HFF-Myc (cell line): ENCODE data around the gene PER3.

Experiments used
- DNase-seq: peaks from one replicate; pipeline ENCODE4 v3.0.0-alpha.2; 2011; ENCODE audit warnings: low read depth; ENCODE audit errors: extremely low read depth
- H3K4me3 ChIP-seq: replicated peaks from 2 replicates; pipeline ENCODE4 v1.5.1; 2011; ENCODE audit warnings: low read depth, mild to moderate bottlenecking, control low read depth, low read length
- CTCF ChIP-seq: IDR thresholded peaks from 2 replicates; pipeline ENCODE4 v1.5.1; 2012; ENCODE audit warnings: mild to moderate bottlenecking, low read depth, low read length, control low read depth; ENCODE audit errors: missing control alignments

Gene PER3

GRCh38 chr1:7824701-7825100 lies 40.6 kb downstream of the PER3 start:
- no peak for DNase-seq
- H3K4me3 ChIP-seq, result no peak overlapping the region
- TF ChIP-seq CTCF, result no peak

DNA sequence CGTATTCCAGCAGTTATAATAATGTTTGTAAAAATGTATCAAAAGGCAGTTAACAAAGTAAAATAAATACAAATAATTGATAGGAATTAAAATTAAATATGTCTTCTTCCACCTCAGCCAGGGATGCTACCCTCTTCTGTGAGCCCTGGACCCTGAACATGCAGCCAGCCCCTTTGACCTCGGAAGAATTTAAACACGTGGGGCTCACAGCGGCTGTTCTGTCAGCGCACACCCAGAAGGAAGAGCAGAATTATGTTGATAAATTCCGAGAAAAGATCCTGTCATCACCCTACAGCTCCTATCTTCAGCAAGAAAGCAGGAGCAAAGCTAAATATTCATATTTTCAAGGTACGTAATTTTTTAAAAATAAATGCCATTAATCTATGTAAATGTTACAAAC lies 42.3 kb downstream of the PER3 start:
- DNase-seq, result no peak
- no peak for TF ChIP-seq CTCF
- H3K4me3 ChIP-seq, result no peak overlapping the region

DNA sequence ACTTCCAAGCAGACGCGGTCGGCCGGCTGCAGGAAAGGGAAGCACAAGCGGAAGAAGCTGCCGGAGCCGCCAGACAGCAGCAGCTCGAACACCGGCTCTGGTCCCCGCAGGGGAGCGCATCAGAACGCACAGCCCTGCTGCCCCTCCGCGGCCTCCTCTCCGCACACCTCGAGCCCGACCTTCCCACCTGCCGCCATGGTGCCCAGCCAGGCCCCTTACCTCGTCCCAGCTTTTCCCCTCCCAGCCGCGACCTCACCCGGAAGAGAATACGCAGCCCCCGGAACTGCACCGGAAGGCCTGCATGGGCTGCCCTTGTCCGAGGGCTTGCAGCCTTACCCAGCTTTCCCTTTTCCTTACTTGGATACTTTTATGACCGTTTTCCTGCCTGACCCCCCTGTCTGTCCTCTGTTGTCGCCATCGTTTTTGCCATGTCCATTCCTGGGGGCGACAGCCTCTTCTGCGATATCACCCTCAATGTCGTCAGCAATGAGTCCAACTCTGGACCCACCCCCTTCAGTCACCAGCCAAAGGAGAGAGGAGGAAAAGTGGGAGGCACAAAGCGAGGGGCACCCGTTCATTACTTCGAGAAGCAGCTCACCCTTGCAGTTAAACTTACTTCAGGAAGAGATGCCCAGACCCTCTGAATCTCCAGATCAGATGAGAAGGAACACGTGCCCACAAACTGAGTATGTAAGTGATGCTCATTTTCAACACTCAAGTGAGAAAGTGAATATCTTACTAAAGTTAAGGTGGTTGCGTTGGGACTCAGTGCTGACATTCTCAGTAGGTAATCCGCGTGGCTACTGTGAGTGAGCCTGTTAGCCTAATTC lies 43.2 kb downstream of the PER3 start:
- H3K4me3 ChIP-seq, result no peak overlapping the region
- DNase-seq, result no peak
- no peak for TF ChIP-seq CTCF

GRCh38 chr1:7831458-7831857 lies 47.4 kb downstream of the PER3 start:
- DNase-seq, result no peak
- no peak for TF ChIP-seq CTCF

GRCh38 chr1:7833035-7833434 lies 48.9 kb downstream of the PER3 start:
- H3K4me3 ChIP-seq, result no peak overlapping the region
- DNase-seq, result no peak
- no peak for TF ChIP-seq CTCF

More at GRCh38 chr1:7831458-7831857, 47.4 kb downstream of the PER3 start:
- H3K4me3 ChIP-seq, result no peak overlapping the region

DNA sequence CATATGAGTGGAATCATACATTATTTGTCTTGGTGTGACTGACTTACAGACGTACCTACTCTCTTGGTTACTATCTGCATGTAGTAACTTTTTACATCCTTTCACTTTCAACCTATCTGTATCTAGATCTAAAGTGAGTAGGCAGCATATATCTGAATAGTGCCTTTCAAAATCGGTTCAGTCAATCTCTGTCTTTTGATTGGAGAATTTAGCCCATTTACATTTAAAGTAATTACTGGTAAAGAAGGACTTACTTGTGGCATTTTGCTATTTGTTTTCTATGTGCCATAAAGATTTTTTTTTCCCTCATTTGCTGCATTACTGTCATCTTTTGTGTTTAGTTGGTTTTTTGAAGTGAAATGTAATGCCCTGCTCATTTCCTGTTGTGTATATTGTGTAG lies 54.6 kb downstream of the PER3 start:
- TF ChIP-seq CTCF, result no peak
- H3K4me3 ChIP-seq, result no peak overlapping the region
- no peak for DNase-seq

- no peak for DNase-seq
- TF ChIP-seq CTCF, result no peak
Measured at GRCh38 chr1:7839526-7839925, 55.4 kb downstream of the PER3 start.

More at GRCh38 chr1:7839526-7839925, 55.4 kb downstream of the PER3 start:
- no peak overlapping the region for H3K4me3 ChIP-seq
